ENCODE measurements around the gene GRIN3A.
"Not testable (repeated sequence)": the region's sequence is repeated elsewhere in the genome, so short reads cannot be mapped to it uniquely, and the experiment has no call there.

Gene GRIN3A

DNA sequence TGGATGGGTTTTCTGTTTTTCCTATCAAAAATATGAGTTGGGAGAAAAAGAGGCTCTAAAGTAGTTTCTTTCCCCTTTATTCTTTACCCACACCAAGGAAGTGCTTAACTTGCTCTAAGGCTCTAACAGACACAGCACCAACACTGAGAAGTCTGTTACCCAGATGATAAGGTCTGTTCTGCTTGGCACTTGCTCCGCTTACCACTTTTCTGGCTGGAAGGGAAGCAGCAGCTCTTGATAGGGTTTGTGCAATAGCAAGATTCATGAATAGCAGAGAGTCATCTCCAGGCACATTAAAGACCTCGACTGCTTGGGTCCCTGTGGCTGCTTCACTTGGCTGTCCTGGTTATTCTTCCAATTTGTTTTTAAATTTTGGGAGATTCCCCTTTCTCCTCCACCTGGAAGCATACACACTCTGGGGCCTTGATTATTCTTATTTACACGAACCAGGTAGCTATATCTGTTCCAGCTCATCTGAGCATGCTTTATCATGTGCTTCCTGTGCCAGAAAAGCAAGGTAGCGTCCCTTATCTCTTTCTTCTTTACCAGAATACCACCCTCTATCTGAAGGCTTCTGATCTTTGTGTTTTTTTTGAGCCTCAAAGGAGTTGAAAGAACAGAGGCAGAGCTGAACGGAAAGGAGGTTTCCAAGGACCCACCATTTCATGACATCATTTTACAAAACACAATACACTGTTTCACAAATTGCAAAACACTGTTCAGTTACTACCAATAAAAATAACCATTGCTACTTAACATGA is 168.5 kb downstream of the GRIN3A start:
- H3K9me3 ChIP-seq, result no peaks in the 10 kb centered on the region
- no peaks in the 10 kb centered on the region for H4K20me1 ChIP-seq
- no peak for TF ChIP-seq Cebpa-rat (IDR thresholded peaks at IDR 0.05)
- no peak overlapping the region for H3K4me2 ChIP-seq
- H3K9ac ChIP-seq, result no peak overlapping the region
- H3K4me3 ChIP-seq, result no peak overlapping the region
- H3K36me3 ChIP-seq, result peaks cover 59% of the 10 kb centered on the region
- no peaks in the 10 kb centered on the region for H3K27me3 ChIP-seq
- H3K27ac ChIP-seq, result no peak overlapping the region
- no peaks in the 10 kb centered on the region for H3K4me1 ChIP-seq

DNA sequence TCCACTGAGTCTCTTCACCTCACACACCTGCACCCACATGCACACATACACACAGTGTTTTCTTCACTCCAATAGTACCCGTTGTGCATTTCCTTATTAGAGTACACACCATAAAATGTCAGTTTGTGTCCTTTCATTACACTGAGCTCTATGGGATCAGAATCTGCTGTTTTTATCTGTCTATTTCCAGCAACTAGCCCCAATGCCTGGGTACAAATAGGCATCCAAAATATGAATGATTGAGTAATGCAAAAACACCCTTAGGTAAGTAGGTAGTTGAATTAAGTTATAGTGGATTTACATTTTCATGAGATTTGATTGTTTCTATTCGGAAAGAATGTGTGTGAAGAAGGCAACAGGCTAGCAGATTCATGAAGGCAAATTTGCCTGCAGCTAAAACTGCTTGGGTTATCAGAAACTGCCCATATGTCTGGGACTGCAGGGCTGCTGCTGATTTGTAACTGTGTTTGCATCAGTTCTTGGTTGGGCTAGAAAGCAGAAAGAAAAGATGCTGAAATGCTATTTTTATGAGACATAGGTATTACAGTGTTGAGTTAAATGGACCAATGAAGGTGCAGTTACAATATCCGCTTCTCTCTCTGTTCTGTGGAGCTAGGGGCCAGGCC is 170.6 kb downstream of the GRIN3A start:
- Histone ChIP-seq H4K20me1 (no peaks in the 10 kb centered on the region), H3K27me3 (no peaks in the 10 kb centered on the region), H3K27ac (no peak overlapping the region), H3K9me3 (no peaks in the 10 kb centered on the region), H3K4me3 (no peak overlapping the region), H3K4me2 (no peak overlapping the region), H3K4me1 (no peaks in the 10 kb centered on the region), H3K36me3 (peaks cover 80% of the 10 kb centered on the region), H3K9ac (no peak overlapping the region)
- TF ChIP-seq Cebpa-rat (IDR thresholded peaks at IDR 0.05), result no peak

DNA sequence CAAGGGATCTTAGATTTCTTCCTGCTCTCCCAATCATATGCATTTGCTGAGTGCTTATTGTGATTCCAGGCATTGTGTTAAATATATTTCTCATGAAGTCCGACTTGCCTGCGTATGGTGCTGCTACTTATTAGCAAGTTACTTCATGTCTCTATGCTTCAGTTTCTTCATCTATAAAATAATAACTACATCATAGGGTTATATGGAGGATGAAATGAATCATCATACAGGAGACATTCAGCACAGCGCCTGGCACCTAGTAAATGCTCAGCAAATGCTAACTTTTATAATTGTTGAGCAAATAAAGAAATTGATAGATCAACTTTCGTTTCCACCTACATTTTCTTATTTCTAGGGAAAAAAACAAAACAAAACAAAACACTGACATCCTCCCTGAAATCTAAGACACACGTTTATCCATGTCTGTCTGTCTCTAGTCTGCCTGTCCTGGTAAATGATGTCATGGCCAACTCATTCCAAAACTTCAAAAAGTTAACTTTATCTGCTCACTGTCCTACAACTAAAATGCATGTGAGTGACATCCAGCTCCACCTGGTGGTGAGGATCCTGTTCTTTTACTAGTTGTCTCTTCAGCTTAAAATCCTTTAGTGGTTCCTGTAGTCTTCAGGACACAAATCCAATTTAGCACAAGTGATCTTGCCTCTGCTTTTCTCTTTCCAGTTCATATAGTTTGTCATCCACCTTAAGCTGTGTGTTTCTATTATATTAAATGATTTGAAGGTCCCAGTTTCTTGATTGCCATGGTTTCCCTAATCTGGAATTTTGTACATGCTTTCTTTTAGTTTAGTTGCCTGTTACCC is 171.3 kb downstream of the GRIN3A start:
- peaks cover 88% of the 10 kb centered on the region for H3K36me3 ChIP-seq

DNA sequence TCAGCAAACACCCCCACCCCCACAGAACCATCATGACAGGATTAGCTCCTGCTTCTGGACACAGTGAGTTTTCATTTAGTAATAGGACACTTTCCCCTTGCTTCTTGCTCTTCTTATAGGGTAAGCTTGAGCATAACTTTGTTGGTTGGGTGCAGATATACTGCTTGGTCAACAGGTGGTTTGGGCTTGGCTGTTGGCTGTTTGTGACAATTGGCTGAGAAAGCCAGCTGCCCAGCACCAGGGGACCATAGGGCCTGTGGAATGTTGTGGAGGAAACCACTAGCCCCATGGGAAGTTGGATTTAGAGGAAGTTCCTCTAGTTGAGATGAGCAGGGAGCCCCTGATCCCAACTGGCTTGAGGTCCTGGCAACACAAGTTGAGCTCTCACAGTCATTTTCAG is 174.2 kb downstream of the GRIN3A start:
- Histone ChIP-seq H4K20me1 (no peaks in the 10 kb centered on the region), H3K4me2 (no peak overlapping the region), H3K9ac (no peak overlapping the region), H3K27me3 (no peaks in the 10 kb centered on the region), H3K36me3 (peaks cover 99% of the 10 kb centered on the region), H3K4me1 (no peaks in the 10 kb centered on the region), H3K4me3 (no peak overlapping the region), H3K9me3 (peaks cover 7% of the 10 kb centered on the region; the same call in 1 of the 2 replicates), H3K27ac (no peak overlapping the region)
- no peak for TF ChIP-seq Cebpa-rat (IDR thresholded peaks at IDR 0.05)

More for the DNA sequence above, 171.3 kb downstream of the GRIN3A start:
- H3K4me3 ChIP-seq, result no peak overlapping the region
- TF ChIP-seq Cebpa-rat (IDR thresholded peaks at IDR 0.05), result no peak
- no peaks in the 10 kb centered on the region for H3K4me1 ChIP-seq
- H4K20me1 ChIP-seq, result no peaks in the 10 kb centered on the region
- no peak overlapping the region for H3K4me2 ChIP-seq
- no peaks in the 10 kb centered on the region for H3K27me3 ChIP-seq
- no peak overlapping the region for H3K9ac ChIP-seq
- H3K9me3 ChIP-seq, result no peaks in the 10 kb centered on the region
- no peak overlapping the region for H3K27ac ChIP-seq

DNA sequence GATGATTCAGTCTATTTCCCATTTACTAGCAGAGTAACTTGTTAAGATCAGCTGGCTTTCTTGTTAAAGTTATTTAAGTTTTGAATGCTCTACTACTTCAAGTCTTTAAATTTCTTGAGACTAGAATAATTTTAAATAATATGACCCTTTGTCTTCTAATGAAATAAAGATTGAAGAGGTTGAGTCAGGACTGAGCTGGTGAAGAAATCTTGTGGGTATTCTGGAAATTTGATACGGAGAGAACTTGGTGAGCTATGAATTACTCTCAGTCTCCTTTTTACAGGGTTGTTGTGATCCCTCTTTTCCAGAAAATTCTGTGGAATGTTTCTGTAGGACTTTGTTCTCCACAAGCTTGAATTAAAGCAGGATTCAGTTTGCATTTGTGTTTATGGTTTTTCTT is 175.5 kb downstream of the GRIN3A start:
- H3K9ac ChIP-seq, result no peak overlapping the region
- no peaks in the 10 kb centered on the region for H4K20me1 ChIP-seq
- no peak for TF ChIP-seq Cebpa-rat (IDR thresholded peaks at IDR 0.05)
- no peak overlapping the region for H3K4me3 ChIP-seq
- no peaks in the 10 kb centered on the region for H3K27me3 ChIP-seq
- no peak overlapping the region for H3K4me2 ChIP-seq
- no peaks in the 10 kb centered on the region for H3K4me1 ChIP-seq
- peaks cover 20% of the 10 kb centered on the region for H3K9me3 ChIP-seq
- H3K36me3 ChIP-seq, result peaks cover 99% of the 10 kb centered on the region
- no peak overlapping the region for H3K27ac ChIP-seq

DNA sequence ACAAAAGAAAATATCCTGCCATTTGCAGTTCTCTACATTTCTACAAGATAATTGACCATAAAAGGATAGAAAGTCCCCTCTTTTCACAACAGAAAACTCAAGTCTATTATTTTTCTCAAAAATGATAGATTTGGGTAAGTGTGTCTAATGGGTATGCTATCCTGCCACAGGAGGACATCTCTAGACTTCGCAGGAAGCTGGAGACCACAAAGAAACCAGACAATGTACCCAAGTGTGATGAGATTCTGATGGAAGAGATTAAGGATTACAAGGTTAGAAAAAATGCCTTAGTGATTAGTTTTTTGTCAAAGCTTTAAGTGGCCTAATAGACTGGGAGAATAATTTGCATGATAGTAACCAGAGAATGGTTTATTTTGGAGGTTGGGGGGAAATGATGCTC is 176.7 kb downstream of the GRIN3A start:
- Histone ChIP-seq H3K4me1 (no peaks in the 10 kb centered on the region), H3K9ac (no peak overlapping the region), H3K27me3 (no peaks in the 10 kb centered on the region), H4K20me1 (no peaks in the 10 kb centered on the region), H3K27ac (no peak overlapping the region), H3K4me2 (no peak overlapping the region), H3K4me3 (no peak overlapping the region), H3K9me3 (peaks cover 27% of the 10 kb centered on the region), H3K36me3 (peaks cover 99% of the 10 kb centered on the region)
- TF ChIP-seq Cebpa-rat (IDR thresholded peaks at IDR 0.05), result no peak

DNA sequence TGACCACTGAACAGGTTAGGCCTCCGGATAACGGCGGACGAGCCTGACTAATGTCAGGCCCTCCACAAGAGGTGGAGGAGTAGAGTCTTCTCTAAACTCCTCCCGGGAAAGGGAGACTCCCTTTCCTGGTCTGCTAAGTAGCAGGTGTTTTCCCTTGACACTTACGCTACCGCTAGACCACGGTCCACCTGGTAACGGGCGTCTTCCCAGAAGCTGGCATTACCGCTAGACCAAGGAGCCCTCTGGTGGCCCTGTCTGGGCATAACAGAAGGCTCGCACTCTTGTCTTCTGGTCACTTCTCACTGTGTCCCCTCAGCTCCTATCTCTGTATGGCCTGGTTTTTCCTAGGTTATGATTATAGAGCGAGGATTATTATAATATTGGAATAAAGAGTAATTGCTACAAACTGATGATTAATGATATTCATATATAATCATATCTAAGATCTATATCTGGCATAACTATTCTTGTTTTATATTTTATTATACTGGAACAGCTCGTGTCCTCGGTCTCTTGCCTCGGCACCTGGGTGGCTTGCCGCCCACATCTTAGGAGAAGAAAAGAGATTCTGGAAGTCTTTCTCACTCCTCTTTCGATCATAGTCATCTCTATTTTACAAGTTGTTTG is 188.9 kb downstream of the GRIN3A start:
- not testable (repeated sequence) for H4K20me1 ChIP-seq, H3K4me2 ChIP-seq, H3K27me3 ChIP-seq, H3K9ac ChIP-seq, H3K9me3 ChIP-seq, H3K27ac ChIP-seq, H3K4me1 ChIP-seq, H3K4me3 ChIP-seq
- peaks cover 95% of the 10 kb centered on the region for H3K36me3 ChIP-seq

DNA sequence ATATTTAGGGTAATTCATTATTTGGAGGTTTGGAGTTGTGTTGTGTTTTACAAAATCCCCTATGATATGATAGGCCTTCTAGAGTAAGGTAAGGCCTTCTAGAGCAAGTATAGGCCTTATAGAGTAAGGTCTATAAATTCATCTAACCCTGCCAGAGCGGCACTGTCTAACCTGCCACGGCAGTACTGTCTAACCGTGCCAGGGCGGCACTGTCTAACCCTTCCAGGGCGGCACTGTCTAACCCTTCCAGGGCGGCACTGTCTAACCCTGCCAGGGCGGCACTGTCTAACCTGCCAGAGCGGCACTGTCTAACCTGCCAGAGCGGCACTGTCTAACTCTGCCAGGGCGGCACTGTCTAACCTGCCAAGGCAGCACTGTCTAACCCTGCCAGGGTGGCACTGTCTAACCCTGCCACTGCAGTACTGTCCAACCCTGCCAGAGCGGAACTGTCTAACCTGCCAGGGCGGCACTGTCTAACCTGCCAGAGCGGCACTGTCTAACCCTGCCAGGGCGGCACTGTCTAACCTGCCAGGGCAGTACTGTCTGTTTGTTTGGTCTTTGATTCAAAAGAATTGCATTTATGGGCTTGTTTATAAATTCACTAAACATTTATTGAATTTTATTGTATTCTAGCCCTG is 195.2 kb downstream of the GRIN3A start:
- Histone ChIP-seq H3K9me3 (no peaks in the 10 kb centered on the region), H3K4me1 (no peaks in the 10 kb centered on the region), H3K4me2 (no peak overlapping the region), H4K20me1 (peaks cover 38% of the 10 kb centered on the region), H3K27ac (no peak overlapping the region), H3K9ac (no peak overlapping the region), H3K36me3 (peaks cover 92% of the 10 kb centered on the region), H3K4me3 (no peak overlapping the region), H3K27me3 (no peaks in the 10 kb centered on the region)
- no peak for TF ChIP-seq Cebpa-rat (IDR thresholded peaks at IDR 0.05)

DNA sequence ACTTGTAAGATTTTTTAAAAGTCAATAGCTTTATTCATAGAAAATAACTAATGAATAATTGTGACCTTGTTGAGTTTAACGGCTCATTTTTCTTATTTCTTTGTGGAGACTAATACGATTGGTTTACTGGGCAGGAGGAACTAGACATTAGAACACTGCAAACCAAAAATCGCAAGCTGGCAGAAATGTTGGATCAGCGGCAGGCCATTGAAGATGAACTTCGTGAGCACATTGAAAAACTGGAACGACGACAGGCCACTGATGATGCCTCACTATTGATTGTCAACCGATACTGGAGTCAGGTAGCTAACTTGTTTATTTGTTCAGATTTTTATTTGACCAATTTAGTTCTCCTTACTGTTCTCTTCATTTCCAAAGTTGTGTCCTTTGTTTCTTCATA is 198.4 kb downstream of the GRIN3A start:
- H3K4me2 ChIP-seq, result no peak overlapping the region
- TF ChIP-seq Cebpa-rat (IDR thresholded peaks at IDR 0.05), result no peak
- peaks cover 89% of the 10 kb centered on the region for H3K36me3 ChIP-seq

More for the DNA sequence above, 198.4 kb downstream of the GRIN3A start:
- Histone ChIP-seq H3K9me3 (no peaks in the 10 kb centered on the region), H3K4me3 (no peak overlapping the region), H3K27me3 (no peaks in the 10 kb centered on the region), H4K20me1 (peaks cover 68% of the 10 kb centered on the region), H3K27ac (no peak overlapping the region), H3K9ac (no peak overlapping the region), H3K4me1 (peaks cover 6% of the 10 kb centered on the region)
